T47D (cell line): ENCODE measurements around the gene DHH.

Experiments used
- DNase-seq, 2 experiments: peaks; one replicate each; pipeline versions ENCODE4 v3.0.0 to v3.0.0-alpha.2; 2011 to 2012; ENCODE audit warnings: low read depth in 1 of 2, low spot score in 1 of 2
- JUND ChIP-seq: IDR thresholded peaks from 2 replicates; pipeline ENCODE4 v1.6.1; 2012; ENCODE audit warnings: low read depth
- in situ Hi-C: cut with HindIII; loops from 2 replicates; pipeline ENCODE4 v1.10.0; 2016; ENCODE audit warnings: low sequenced_read_pairs, low pct_unique_long_range_greater_than_20kb

The DHH gene

GRCh38 chr12:49059299-49060171 lies 35.1 kb downstream of the DHH start:
- no peak for TF ChIP-seq JUND
- in situ Hi-C loops: no loop called here
- peak; percentile 35 to 62 for DNase-seq

- no peak for TF ChIP-seq JUND
- in situ Hi-C loops: no loop called here
- no peak for DNase-seq
Measured at GRCh38 chr12:49059045-49059298, 35.6 kb downstream of the DHH start.

- in situ Hi-C loops: no loop called here
- TF ChIP-seq JUND: no peak
- DNase-seq: no peak
Measured at GRCh38 chr12:49058366-49059044, 36.1 kb downstream of the DHH start.

DNA sequence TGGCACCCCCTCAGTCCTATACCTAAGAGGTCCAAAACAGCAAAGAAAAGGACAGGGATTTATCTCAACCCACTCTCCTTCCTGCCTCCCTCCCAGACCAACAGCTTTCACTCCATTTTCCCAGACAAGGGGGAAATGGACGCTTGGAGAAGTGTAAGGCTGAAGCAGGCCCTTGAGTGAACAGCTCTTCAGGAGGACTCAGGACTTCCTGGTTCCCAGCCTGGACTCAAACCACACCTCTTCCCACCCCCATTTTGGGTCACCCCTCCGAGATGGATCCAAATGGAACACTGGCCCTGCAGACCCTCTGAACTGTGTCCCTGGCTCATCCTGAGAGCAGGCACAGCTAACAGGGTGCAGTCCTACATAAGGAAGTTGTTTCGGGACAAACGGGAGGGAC lies 36.7 kb downstream of the DHH start:
- DNase-seq: peak in 1 of 2 experiments; percentile 64
- no peak for TF ChIP-seq JUND
- in situ Hi-C loops: no loop called here

- TF ChIP-seq JUND: no peak
- DNase-seq: peak; percentile 68
- in situ Hi-C loops: no loop called here
Measured at GRCh38 chr12:49055978-49056754, 38.4 kb downstream of the DHH start.

GRCh38 chr12:49055092-49055491 lies 39.5 kb downstream of the DHH start:
- TF ChIP-seq JUND: no peak
- in situ Hi-C loops: no loop called here
- no peak for DNase-seq

DNA sequence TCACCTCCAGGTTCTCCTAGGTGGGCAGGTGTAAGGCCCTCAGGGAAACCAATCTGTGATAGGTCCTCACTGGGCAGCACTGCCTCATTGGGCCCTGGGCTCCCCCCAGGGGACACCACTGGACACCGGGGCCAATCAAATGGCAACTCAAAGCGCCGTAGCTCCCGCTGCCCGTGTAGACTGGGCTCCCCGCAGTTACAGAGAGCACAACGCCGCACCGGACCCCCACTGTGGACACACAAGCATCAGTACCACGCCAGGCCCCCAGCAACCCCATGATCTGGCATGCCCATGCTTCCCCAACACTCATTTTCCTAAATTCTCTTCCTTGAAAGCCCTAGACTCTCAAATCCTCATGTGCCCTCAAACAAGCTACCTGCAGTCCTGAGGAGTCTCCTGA lies 40.1 kb downstream of the DHH start:
- in situ Hi-C loops: no loop called here
- no peak for DNase-seq
- no peak for TF ChIP-seq JUND

DNA sequence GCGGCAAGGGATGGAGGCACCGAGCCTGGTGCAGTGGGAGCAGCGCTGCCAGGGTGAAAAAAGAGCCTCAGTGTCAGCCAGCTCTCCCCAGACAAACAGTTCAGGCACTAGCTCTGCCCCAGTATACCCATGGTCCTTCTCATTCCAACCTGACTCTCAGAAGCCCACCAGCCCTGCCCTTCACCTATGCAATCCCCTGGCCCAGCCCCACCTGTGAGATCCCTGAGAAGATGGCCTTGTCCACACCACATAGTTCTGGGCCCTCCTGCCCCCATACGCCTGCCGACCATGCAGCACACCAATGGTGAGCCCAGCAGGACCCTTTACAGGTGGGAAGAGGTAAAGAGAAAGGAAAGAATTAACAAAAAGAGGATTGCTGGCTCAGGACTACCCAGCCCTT lies 40.5 kb downstream of the DHH start:
- no peak for TF ChIP-seq JUND
- in situ Hi-C loops: no loop called here
- DNase-seq: no peak

- no peak for TF ChIP-seq JUND
- no peak for DNase-seq
- in situ Hi-C loops: no loop called here
Measured at GRCh38 chr12:49052451-49053208, 42.0 kb downstream of the DHH start.

DNA sequence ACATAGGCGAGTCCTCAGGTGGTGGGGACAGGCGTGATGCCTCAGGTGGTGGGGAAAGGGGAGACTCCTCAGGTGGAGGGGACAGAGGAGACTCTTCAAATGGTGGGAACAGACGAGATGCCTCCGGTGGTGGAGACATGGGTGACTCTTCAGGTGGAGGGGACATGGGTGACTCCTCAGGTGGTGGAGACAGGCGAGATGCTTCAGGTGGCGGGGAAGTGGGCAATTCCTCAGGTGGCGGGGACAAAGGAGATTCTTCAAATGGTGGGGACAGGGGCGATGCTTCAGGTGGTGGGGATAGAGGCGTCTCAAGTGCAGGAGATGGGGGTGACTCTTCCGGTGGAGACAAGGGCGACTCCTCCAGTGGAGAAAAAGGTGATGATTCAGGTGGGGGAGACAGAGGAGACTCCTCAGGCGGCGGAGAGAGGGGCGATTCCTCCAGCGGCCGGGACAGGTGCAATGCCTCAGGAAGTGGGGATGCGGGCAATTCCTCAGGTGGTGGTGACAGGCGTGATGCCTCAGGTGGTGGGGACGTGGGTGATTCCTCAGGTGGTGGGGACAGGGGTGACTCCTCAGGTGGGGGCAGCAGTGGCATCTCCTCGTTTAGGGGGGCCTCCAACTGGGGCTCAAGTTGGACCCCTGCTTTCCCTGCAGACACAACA lies 42.7 kb downstream of the DHH start:
- in situ Hi-C loops: no loop called here
- TF ChIP-seq JUND: no peak
- DNase-seq: no peak

DNA sequence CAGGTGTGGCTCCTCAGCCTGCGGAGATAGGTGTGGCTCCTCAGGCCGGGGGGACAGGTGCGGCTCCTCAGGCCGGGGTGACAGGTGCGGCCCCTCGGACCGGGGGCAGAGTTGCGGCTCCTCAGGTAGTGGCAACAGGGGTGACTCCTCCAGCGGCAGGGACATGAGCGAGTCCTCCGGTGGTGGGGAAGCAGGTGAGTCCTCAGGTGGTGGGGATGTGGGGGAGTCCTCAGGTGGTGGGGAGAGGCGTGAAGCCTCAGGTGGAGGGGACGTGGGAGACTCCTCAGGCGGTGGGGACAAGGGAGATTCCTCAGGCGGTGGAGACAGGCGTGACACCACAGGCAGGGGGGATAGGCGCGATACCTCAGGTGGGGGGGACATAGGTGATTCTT lies 43.2 kb downstream of the DHH start:
- no peak for DNase-seq
- TF ChIP-seq JUND: no peak
- in situ Hi-C loops: no loop called here

DNA sequence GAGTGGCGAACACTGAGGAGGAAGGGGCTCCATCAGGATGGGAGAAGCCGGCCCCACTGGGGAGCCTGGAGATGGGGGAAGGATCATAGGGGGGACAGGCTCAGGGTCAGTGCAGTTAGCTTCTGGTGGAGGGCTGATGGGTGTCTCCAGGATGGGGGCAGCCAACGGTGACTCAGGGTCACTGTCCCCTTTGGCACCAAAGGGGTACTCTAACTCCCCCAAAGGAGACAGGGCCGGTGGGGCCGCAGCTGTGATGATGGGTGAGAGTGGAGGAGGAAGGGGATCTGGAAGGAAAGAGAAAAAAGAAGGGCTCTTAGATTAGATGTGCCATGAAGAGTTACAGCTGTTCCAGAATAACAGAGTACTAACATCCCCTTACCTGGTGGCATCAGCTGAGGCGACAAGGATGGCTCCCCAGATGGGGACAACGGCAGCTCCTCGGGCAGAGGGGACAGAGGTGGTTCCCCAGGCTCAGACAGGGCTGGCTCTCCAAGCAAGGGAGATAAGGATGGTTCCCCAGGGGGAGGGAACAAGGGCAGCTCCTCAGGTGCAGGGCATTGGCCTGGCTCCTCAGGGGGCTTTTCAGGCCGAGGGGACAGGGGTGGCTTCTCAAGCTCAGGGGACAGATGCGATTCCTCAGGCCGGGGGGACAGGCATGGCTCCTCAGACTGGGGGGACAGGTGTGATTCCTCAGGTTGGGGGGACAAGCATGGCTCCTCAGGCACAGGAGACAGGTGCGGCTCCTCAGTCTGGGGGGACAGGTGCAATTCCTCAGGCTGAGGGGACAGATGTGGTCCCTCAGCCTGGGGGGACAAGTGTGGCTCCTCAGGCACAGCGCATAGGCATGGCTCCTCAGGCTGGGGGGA lies 43.9 kb downstream of the DHH start:
- in situ Hi-C loops: no loop called here
- no peak for TF ChIP-seq JUND
- DNase-seq: no peak
